Duodenal mucosa (tissue), 2 donors: ENCODE results near the gene CLCN4.

ENCODE experiments used
- H3K27ac ChIP-seq: one replicate; pipeline ENCODE4 v1.7.0; 2013; ENCODE audit warnings: low read depth, low read length
- H3K27me3 ChIP-seq, 2 donors: one replicate each; pipeline ENCODE4 v1.7.0; 2013; ENCODE audit warnings: low read length in 2 of 2, control low read depth in 1 of 2; ENCODE audit not compliant: insufficient read depth in 2 of 2, control insufficient read depth in 1 of 2
- H3K36me3 ChIP-seq, 2 donors: one replicate each; pipeline ENCODE4 v1.7.0; 2013; ENCODE audit warnings: low read length in 2 of 2, control low read depth in 1 of 2; ENCODE audit not compliant: insufficient read depth in 2 of 2, control insufficient read depth in 1 of 2
- H3K4me1 ChIP-seq, 2 donors: one replicate each; pipeline ENCODE4 v1.7.0; 2013; ENCODE audit warnings: low read length in 2 of 2, control low read depth in 1 of 2; ENCODE audit not compliant: insufficient read depth in 2 of 2, control insufficient read depth in 1 of 2
- H3K4me3 ChIP-seq, 2 donors: one replicate each; pipeline ENCODE4 v1.7.0; 2013; ENCODE audit warnings: low read length in 2 of 2, low read depth in 1 of 2
- H3K9ac ChIP-seq, 2 donors: one replicate each; pipeline ENCODE4 v1.7.0; 2013; ENCODE audit warnings: low read length in 2 of 2, low read depth in 1 of 2
- H3K9me3 ChIP-seq, 2 donors: one replicate each; pipeline ENCODE4 v1.7.0; 2013; ENCODE audit warnings: low read length in 2 of 2, control low read depth in 1 of 2; ENCODE audit not compliant: control insufficient read depth in 1 of 2

The CLCN4 gene

DNA sequence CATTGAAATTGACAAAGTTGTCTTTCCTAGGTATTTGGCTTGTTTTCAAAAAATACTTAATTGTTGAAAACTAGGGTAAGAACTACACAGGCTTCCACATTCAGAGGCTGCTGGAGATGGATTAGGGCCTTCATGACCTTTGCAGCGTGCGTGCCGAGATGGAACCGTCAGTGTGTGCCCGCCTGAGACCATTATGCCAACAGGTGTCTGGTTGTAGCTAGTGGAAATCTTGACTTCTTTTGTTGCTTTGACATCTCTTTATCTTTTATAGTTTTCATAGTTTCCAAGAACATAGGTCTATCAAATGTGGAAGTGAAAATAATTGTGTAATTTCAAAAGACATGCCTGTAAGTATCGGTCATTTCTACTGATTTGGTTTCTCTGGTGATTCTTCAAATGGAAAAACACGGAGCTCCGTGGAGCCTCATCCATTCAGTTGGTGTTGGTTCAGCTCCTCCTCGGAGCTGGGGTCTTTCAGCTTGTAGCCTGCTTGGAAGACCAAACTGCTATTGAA, 38.9 kb upstream of the CLCN4 start:
- Histone ChIP-seq H3K4me3 (no peak overlapping the region), H3K27me3 (no peaks in the 10 kb centered on the region), H3K9ac (no peak overlapping the region), H3K9me3 (no peaks in the 10 kb centered on the region), H3K4me1 (peaks cover 0 to 9% of the 10 kb centered on the region in 2 donors), H3K36me3 (no peaks in the 10 kb centered on the region), H3K27ac (no peak overlapping the region)

DNA sequence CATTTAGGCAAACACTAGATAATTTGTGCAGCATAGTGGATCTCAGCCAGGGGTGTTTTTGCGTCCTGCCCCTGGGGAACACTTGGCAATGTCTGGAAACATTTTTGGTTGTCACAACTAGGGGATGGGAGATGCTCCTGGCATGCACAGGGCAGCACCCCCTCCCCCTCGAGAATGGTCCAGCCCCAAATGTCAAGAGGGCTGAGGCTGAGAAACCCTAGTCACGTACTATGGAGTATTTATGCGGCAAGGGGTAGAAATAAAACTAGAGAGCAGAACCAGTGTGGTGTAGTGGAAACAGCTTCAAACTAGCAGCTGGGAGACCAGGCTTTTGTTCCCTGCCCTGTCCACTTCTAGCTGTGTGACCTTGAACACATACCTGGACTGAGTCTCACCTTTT, 38.2 kb upstream of the CLCN4 start:
- Histone ChIP-seq H3K36me3 (no peaks in the 10 kb centered on the region), H3K27me3 (no peaks in the 10 kb centered on the region), H3K27ac (no peak overlapping the region), H3K9ac (no peak overlapping the region), H3K4me1 (peaks cover 0 to 9% of the 10 kb centered on the region in 2 donors), H3K9me3 (no peaks in the 10 kb centered on the region), H3K4me3 (no peak overlapping the region)

GRCh38 chrX:10119399-10119990, 37.3 kb upstream of the CLCN4 start:
- peaks cover 0 to under 1% of the 10 kb centered on the region in 2 donors for H3K36me3 ChIP-seq
- peaks cover 0 to 9% of the 10 kb centered on the region in 2 donors for H3K4me1 ChIP-seq
- H3K4me3 ChIP-seq = no peak overlapping the region
- no peak overlapping the region for H3K9ac ChIP-seq
- no peaks in the 10 kb centered on the region for H3K9me3 ChIP-seq
- no peaks in the 10 kb centered on the region for H3K27me3 ChIP-seq
- H3K27ac ChIP-seq = no peak overlapping the region

- Histone ChIP-seq H3K9me3 (no peaks in the 10 kb centered on the region), H3K36me3 (peaks cover 0 to 2% of the 10 kb centered on the region in 2 donors), H3K9ac (no peak overlapping the region), H3K27ac (no peak overlapping the region), H3K4me1 (peaks cover 0 to 9% of the 10 kb centered on the region in 2 donors), H3K27me3 (no peaks in the 10 kb centered on the region), H3K4me3 (no peak overlapping the region)
Observed at GRCh38 chrX:10120331-10120730, 36.4 kb upstream of the CLCN4 start.

- Histone ChIP-seq H3K9ac (no peak overlapping the region), H3K4me1 (peaks cover 0 to 9% of the 10 kb centered on the region in 2 donors), H3K9me3 (no peaks in the 10 kb centered on the region), H3K27ac (no peak overlapping the region), H3K4me3 (no peak overlapping the region), H3K36me3 (peaks cover 0 to 2% of the 10 kb centered on the region in 2 donors), H3K27me3 (no peaks in the 10 kb centered on the region)
Observed at GRCh38 chrX:10120828-10121227, 35.9 kb upstream of the CLCN4 start.

- H3K4me1 ChIP-seq = peaks cover 0 to 9% of the 10 kb centered on the region in 2 donors
- no peaks in the 10 kb centered on the region for H3K9me3 ChIP-seq
- H3K9ac ChIP-seq = no peak overlapping the region
- no peaks in the 10 kb centered on the region for H3K27me3 ChIP-seq
- H3K36me3 ChIP-seq = peaks cover 0 to 2% of the 10 kb centered on the region in 2 donors
- no peak overlapping the region for H3K4me3 ChIP-seq
- no peak overlapping the region for H3K27ac ChIP-seq
Observed at GRCh38 chrX:10121787-10122186, 35.0 kb upstream of the CLCN4 start.

DNA sequence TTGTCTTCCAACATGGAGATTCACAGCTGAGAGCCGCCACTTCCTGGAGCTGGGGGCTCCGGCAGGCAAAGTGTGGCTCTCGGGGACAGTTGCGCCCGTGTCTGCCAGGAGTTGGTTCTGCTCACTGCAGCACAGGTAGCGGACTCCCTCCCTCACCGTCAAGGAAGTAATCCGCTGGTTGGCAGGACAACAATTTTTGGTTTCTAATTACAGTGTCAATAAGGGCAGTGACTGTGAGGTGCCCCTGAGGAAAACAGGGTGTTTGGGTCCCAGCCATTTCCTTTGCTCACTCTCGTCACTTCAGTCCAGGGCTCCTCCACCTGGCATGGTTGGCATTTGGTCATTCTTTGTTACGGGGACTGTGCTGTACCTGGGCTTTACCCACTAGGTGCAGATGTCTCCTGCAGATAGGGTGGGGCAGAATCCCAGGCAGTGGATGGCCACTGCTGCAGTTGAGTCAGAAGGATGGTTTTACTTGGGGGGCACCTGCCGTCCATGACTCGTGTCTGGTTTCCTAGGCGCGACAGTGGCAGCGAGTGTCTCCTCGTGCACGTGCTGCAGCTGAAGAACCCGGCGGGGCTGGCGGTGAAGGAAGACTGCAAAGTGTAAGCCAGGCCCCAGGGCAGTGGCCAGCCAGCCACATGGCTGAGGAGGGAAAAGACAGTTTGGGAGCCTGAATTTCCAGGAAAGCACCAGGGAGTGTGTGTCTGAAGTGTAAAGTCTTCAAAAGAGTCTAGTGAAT, 32.1 kb upstream of the CLCN4 start:
- Histone ChIP-seq H3K4me1 (peaks cover 0 to 9% of the 10 kb centered on the region in 2 donors), H3K27ac (no peak overlapping the region), H3K9ac (no peak overlapping the region), H3K36me3 (peaks cover 0 to 16% of the 10 kb centered on the region in 2 donors), H3K9me3 (no peaks in the 10 kb centered on the region), H3K4me3 (no peak overlapping the region), H3K27me3 (no peaks in the 10 kb centered on the region)

GRCh38 chrX:10125248-10125615, 31.5 kb upstream of the CLCN4 start:
- Histone ChIP-seq H3K4me1 (peaks cover 0 to 9% of the 10 kb centered on the region in 2 donors), H3K9me3 (no peaks in the 10 kb centered on the region), H3K27ac (no peak overlapping the region), H3K9ac (no peak overlapping the region), H3K27me3 (no peaks in the 10 kb centered on the region), H3K36me3 (peaks cover 0 to 21% of the 10 kb centered on the region in 2 donors), H3K4me3 (no peak overlapping the region)

- Histone ChIP-seq H3K9me3 (no peaks in the 10 kb centered on the region), H3K4me1 (peaks cover 0 to 3% of the 10 kb centered on the region in 2 donors), H3K36me3 (peaks cover 0 to 23% of the 10 kb centered on the region in 2 donors), H3K4me3 (no peak overlapping the region), H3K9ac (no peak overlapping the region), H3K27me3 (no peaks in the 10 kb centered on the region), H3K27ac (no peak overlapping the region)
Observed at GRCh38 chrX:10126044-10126443, 30.7 kb upstream of the CLCN4 start.

- Histone ChIP-seq H3K27ac (no peak overlapping the region), H3K9ac (no peak overlapping the region), H3K36me3 (peaks cover 0 to 23% of the 10 kb centered on the region in 2 donors), H3K4me1 (no peaks in the 10 kb centered on the region), H3K9me3 (no peaks in the 10 kb centered on the region), H3K27me3 (no peaks in the 10 kb centered on the region), H3K4me3 (no peak overlapping the region)
Observed at GRCh38 chrX:10126834-10127233, 29.9 kb upstream of the CLCN4 start.
